ENCODE results near the gene TSC22D1.

Gene TSC22D1

DNA sequence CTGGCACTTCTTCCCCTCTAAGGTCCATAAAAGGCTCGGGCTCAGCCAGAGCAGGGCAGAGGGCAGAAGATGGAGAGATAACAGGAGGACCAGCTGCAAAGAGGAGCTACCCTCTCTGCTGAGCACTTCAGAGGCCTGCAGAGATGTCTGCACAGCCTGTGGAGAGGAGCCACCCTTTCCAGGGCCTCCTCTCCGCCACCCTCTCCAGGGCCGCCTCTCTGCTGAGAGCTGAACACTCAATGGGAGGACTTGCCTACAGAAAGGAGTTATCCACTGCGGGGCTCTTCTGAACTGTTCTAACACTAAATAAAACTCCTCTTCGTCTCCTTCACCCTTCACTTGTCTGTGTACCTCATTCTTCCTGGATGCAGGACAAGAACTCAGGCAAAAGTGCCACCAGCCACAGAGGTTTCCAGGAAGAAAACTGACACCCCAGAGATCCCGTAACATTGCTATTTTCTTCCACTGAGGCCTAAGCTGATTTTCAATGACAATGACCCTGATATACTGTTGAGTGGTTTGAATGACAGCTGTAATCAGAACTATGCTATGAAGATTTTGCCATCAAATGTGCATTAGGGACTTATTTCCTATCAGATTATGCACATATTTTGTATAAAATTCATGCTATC is 16.2 kb upstream of the TSC22D1 start:
- Histone ChIP-seq H4K20me1 (ENCODE audit: insufficient read depth, low read length, poor library complexity, severe bottlenecking) (no peaks in the 10 kb centered on the region), H3K4me3 (ENCODE audit: low read length, poor library complexity, severe bottlenecking) (no peak overlapping the region), H3K9ac (ENCODE audit: low read depth, low read length, poor library complexity, severe bottlenecking) (no peak overlapping the region), H3K27me3 (ENCODE audit: insufficient read depth, low read length, poor library complexity, severe bottlenecking) (no peaks in the 10 kb centered on the region), H3K4me1 (ENCODE audit: insufficient read depth, low read length, poor library complexity, severe bottlenecking) (no peaks in the 10 kb centered on the region), H3F3A (ENCODE audit: low read depth) (no peaks in the 10 kb centered on the region), H3K9me3 (ENCODE audit: insufficient read depth, low read depth, low read length) (no peaks in the 10 kb centered on the region), H3K4me2 (ENCODE audit: low read depth, low read length, poor library complexity, severe bottlenecking) (no peak overlapping the region), H2AFZ (ENCODE audit: low read length) (no peak overlapping the region), H3K36me3 (ENCODE audit: insufficient read depth, low read length) (no peaks in the 10 kb centered on the region), H3K9me2 (replicated peaks; ENCODE audit: low read depth, low read length) (no peaks in the 10 kb centered on the region), H3K79me2 (ENCODE audit: insufficient read depth, low read length) (no peaks in the 10 kb centered on the region)
- TF ChIP-seq EZH2phosphoT487 (IDR thresholded peaks at IDR 0.05; ENCODE audit: borderline replicate concordance) (no peak), CTCF (conservative IDR thresholded peaks at IDR 0.05; ENCODE audit: low read length) (no peak)

DNA sequence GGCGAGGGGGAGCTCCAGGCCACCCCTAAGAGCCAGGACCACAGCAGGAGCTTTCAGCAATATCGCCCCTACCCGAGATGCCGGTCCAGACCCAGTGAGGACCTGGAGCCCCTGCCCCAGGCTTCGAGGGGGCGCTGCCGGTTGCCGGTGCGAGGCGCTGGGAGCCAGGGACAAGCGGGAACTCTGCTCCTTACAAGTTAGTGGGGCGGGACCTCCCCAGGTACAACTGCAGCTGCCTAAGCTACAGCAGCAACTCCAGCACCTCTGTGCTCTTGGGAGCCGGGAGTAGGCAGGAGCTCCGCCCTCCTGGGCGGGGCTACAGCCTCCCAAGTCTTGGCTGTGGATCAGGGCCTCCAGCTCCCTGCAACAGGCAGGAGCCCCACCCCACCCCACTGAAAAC is 15.2 kb upstream of the TSC22D1 start:
- no peaks in the 10 kb centered on the region for H3K27me3 ChIP-seq (ENCODE audit: insufficient read depth, low read length, poor library complexity, severe bottlenecking)
- no peaks in the 10 kb centered on the region for H4K20me1 ChIP-seq (ENCODE audit: insufficient read depth, low read length, poor library complexity, severe bottlenecking)
- no peaks in the 10 kb centered on the region for H3F3A ChIP-seq (ENCODE audit: low read depth)
- TF ChIP-seq CTCF (conservative IDR thresholded peaks at IDR 0.05; ENCODE audit: low read length) (no peak), EZH2phosphoT487 (IDR thresholded peaks at IDR 0.05; ENCODE audit: borderline replicate concordance) (no peak)
- H3K9me2 ChIP-seq (replicated peaks; ENCODE audit: low read depth, low read length): no peaks in the 10 kb centered on the region
- H3K36me3 ChIP-seq (ENCODE audit: insufficient read depth, low read length): no peaks in the 10 kb centered on the region
- no peak overlapping the region for H3K4me3 ChIP-seq (ENCODE audit: low read length, poor library complexity, severe bottlenecking)
- H2AFZ ChIP-seq (ENCODE audit: low read length): no peak overlapping the region
- H3K4me2 ChIP-seq (ENCODE audit: low read depth, low read length, poor library complexity, severe bottlenecking): no peak overlapping the region
- H3K9ac ChIP-seq (ENCODE audit: low read depth, low read length, poor library complexity, severe bottlenecking): no peak overlapping the region
- H3K9me3 ChIP-seq (ENCODE audit: insufficient read depth, low read depth, low read length): no peaks in the 10 kb centered on the region
- no peaks in the 10 kb centered on the region for H3K79me2 ChIP-seq (ENCODE audit: insufficient read depth, low read length)
- no peaks in the 10 kb centered on the region for H3K4me1 ChIP-seq (ENCODE audit: insufficient read depth, low read length, poor library complexity, severe bottlenecking)

GRCh38 chr13:44583137-44583536 is 7.0 kb upstream of the TSC22D1 start:
- no peak overlapping the region for H3K4me3 ChIP-seq (ENCODE audit: low read length, poor library complexity, severe bottlenecking)
- H3K79me2 ChIP-seq (ENCODE audit: insufficient read depth, low read length): no peaks in the 10 kb centered on the region
- TF ChIP-seq CTCF (conservative IDR thresholded peaks at IDR 0.05; ENCODE audit: low read length) (no peak), EZH2phosphoT487 (IDR thresholded peaks at IDR 0.05; ENCODE audit: borderline replicate concordance) (no peak)
- no peak overlapping the region for H3K4me2 ChIP-seq (ENCODE audit: low read depth, low read length, poor library complexity, severe bottlenecking)
- H3K4me1 ChIP-seq (ENCODE audit: insufficient read depth, low read length, poor library complexity, severe bottlenecking): peaks cover 10% of the 10 kb centered on the region
- H3K9me3 ChIP-seq (ENCODE audit: insufficient read depth, low read depth, low read length): no peaks in the 10 kb centered on the region
- H3K9ac ChIP-seq (ENCODE audit: low read depth, low read length, poor library complexity, severe bottlenecking): no peak overlapping the region
- no peak overlapping the region for H2AFZ ChIP-seq (ENCODE audit: low read length)
- no peaks in the 10 kb centered on the region for H3F3A ChIP-seq (ENCODE audit: low read depth)
- H3K27me3 ChIP-seq (ENCODE audit: insufficient read depth, low read length, poor library complexity, severe bottlenecking): no peaks in the 10 kb centered on the region
- H3K9me2 ChIP-seq (replicated peaks; ENCODE audit: low read depth, low read length): no peaks in the 10 kb centered on the region
- no peaks in the 10 kb centered on the region for H3K36me3 ChIP-seq (ENCODE audit: insufficient read depth, low read length)
- no peaks in the 10 kb centered on the region for H4K20me1 ChIP-seq (ENCODE audit: insufficient read depth, low read length, poor library complexity, severe bottlenecking)
